GM20000 (cell line): Measurements from ENCODE around the gene TSR3.
"Not testable (repeated sequence)": the region's sequence is repeated elsewhere in the genome, so short reads cannot be mapped to it uniquely, and the experiment has no call there.

Source experiments
- DNase-seq: peaks from one replicate; pipeline ENCODE4 v3.0.0; 2012; ENCODE audit warnings: low spot score
- TF ChIP-seq, protein P1 (sequence below): IDR thresholded peaks from 2 replicates; pipeline ENCODE4 v1.5.1; 2012; ENCODE audit warnings: mild to moderate bottlenecking, control low read depth; ENCODE audit errors: extremely low read depth, missing control alignments

The TSR3 gene

DNA sequence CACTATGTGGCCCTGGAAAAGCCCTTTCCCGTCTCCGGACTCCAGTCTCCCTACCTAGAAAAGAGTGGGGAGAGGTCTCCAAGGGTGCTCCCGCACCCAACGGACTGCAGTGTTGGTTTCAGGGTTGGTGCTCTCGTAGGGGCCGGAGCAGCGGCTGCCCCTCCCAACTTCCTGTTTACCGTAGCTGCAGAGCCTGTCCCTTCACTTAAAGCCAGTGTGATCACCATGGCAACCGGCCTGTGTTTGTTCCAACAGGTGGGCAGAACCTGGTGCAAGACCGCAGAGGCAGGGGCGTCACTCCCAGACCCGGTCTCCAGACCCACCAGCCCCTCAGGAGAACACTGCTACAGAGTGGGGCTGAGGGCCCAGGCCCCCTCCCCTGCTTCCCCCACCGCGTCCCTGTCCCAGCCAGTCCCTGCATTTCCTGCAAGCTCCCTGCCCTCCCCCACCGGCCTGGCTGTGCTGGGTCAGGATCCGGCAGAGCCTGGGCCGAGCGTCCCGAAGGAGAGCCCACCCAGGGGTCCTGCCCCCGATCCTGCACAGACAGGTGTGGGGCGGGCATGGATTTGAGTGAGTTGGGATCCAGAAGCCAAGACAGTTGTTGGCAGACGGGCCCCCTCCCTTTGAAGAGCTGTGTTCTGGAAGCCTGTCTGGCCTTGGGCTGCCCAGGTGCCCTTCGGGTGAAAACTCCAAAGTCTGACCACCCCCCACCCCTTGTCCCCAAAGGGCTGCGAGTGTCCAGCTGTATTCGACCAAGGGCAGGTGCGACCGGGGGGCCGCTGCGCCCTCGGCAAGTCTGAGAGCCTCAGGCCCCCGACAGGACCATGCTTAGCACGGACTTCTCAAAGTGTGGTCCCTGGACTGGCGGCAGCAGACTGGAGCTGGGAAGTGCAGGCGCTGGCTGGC lies 19.7 kb downstream of the TSR3 start:
- peak; percentile 93 for DNase-seq
- TF ChIP-seq, protein P1, sequence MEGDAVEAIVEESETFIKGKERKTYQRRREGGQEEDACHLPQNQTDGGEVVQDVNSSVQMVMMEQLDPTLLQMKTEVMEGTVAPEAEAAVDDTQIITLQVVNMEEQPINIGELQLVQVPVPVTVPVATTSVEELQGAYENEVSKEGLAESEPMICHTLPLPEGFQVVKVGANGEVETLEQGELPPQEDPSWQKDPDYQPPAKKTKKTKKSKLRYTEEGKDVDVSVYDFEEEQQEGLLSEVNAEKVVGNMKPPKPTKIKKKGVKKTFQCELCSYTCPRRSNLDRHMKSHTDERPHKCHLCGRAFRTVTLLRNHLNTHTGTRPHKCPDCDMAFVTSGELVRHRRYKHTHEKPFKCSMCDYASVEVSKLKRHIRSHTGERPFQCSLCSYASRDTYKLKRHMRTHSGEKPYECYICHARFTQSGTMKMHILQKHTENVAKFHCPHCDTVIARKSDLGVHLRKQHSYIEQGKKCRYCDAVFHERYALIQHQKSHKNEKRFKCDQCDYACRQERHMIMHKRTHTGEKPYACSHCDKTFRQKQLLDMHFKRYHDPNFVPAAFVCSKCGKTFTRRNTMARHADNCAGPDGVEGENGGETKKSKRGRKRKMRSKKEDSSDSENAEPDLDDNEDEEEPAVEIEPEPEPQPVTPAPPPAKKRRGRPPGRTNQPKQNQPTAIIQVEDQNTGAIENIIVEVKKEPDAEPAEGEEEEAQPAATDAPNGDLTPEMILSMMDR, result no peak

DNA sequence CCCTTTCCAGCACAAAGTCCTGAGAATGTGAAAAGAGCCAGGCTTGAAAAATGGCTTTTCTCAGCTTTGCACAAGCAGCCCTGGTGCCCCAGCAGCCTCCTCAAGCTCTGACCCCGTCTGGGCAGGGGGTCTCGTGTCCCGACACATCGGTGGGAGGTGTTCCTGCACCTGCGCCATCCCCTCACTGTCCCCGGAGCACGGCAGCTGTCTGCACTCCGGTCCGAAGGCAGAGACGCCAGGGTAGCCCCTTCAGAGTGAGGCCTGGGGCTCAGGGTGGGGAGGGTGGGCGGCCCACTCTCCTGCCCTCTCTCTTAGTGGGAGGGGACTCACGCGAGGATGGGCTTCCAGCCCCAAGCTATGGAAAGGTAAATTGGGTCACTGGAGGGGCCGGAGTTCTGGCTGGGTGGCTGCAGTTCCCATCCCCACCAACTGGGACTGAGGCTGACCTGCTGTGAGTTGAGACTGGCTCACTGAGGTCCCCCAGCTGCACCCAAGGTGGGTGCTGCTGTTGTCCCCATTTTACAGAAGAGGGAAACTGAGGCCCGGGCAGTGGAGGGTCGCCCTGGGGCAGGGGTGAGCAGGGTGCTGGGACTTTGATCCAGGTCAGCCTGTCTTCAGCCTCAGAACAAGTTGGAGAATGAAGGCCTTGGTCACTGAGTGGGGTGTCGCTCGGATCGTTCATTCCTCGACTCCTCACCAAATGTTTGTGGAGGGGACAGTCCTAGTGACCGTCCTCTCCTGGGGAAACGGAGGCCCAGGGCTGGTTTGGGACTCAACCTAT lies 20.6 kb downstream of the TSR3 start:
- TF ChIP-seq, protein P1, result no peak
- DNase-seq, result no peak

DNA sequence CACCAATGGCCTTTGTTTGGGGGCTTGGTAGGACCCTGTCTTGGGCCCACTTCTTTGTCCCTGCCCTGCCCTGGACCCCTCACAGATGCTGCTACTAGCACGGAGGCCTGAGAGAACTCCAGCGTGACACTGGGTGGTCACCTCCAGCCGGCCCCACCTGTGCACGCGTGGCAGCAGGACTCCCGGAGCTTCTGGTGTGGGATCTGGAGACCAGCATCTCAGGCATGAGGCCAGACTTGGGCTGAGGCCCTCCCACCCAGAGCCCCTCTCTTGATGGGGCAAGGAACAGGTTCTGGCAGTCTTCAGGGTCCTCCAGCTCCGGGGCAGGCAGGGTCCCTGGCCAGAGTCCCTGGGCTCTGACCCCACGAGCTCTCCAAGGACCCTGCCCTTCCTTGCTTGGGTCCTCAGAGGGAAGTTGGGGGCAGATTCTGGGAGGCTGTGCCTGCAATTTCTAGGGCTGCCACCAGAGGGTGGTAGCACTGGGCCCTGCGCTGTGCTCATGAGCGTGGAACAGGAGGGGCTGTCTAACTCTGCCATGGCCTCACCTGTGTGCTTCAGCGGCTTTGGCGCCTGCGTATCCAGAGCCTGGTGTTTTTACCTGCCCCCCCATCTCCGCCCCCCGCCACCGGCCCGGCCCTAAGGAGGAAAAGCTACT lies 21.3 kb downstream of the TSR3 start:
- DNase-seq, result no peak
- TF ChIP-seq, protein P1, result peak; percentile 28

DNA sequence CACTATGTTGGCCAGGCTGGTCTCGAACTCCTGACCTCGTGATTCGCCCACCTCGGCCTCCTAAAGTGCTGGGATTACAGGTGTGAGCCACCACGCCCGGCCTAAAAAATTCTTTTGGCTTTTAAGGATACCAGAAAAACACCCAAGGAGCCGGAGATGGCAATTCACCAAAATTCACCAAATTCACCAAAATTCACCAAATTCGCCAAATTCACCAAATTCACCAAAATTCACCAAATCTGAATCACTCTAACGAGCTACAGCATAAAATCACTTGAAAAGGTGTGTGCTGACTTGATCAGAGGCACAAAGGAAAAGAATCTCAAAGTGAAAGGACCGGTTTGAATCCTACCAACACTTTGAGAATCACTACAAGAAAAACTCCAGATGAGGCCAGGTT lies 22.7 kb downstream of the TSR3 start:
- not testable (repeated sequence) for DNase-seq

DNA sequence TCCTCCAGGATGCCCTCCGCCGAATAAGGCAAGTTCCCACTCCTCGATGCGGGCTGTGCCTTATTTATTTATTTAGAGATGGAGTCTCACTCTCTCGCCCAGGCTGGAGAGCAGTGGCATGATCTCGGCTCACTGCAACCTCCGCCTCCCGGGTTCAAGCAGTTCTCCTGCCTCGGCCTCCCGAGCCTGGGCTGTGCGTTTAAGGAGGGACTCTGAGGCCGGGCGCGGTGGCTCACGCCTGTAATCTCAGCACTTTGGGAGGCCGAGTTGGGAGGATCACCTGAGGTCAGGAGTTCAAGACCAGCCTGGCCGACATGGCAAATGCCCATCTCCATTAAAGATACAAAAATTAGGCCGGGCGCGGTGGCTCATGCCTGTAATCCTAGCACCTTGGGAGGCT lies 23.5 kb downstream of the TSR3 start:
- not testable (repeated sequence) for DNase-seq

DNA sequence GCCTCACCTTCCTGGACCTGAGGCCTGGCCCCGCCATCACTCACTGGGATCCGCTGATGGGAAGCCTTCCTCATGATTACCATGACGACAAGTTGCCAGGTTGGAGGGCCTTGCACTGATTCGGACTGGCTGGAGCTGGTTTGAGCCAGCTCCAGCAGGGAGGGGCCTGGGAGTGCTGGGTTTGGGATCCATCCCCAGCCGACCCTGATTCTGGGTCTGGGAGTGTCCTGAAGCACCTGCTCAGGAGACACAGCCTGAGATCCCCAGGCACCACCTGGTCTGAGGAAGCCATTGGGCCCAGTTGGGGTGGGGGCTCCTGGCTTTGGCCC lies 24.1 kb downstream of the TSR3 start:
- no peak for DNase-seq

DNA sequence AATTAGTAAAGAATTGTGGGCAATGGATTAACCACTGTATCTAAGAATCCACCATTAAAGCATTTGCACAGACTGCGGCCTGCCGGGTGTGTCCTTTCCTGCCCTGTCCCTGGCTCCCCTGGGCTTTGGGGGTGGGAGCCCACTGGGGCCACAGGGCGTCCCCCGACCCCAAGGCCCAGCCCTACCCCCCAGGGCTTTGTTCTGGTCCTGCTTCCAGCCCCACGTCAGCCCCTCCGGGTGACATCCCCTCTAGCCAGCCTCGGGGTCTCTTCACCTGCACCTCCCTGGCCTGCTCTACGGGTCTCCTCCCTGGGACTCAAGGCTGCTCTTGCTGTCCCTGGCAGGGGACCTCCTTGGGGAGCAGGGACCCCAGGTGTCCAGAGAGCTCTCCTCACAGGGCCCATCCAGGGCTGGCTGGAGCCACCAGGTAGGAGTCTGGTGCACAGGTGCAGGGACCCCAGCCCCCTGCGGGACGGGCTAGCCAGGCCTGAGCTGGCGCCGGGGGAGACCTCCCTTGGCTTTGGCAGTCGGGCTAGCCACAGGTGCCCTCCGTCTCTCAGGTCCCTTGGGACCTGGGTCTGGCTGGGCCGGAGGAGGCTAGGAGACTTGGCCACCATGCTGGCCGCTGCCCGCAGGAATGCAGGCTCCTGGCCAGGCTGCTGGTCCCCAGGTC lies 24.6 kb downstream of the TSR3 start:
- TF ChIP-seq, protein P1, result no peak
- DNase-seq, result no peak

More for the DNA sequence above, 24.1 kb downstream of the TSR3 start:
- TF ChIP-seq, protein P1, result no peak

DNA sequence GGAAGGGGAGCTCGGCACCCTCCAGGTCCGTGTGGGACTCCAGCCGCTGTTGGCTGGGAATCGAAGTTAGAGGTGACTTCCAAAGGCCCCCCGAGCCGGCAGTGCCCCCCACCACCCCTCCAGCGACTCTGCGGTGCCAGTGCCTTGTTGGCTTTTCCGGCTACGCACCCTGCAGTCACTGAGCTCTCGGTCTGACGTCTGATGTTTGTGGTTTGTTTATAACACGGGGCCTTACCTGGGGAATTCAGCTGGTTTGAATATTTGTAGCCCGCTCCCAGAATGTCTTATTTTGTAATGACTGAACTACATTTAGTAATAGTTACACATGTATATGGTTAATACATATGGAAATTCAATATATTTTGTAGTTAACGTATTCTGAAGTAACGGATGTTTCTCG lies 25.3 kb downstream of the TSR3 start:
- no peak for DNase-seq
- TF ChIP-seq, protein P1, result no peak
